Measurements from ENCODE around the gene UBE2D1. TPM values are rescaled to one million over a fixed set of nuclear protein-coding genes. Genes with fewer than 3 reads are reported as not detected.

UBE2D1 gene
- total RNA-seq, 8 experiments from 2014 or later = 11.5 to 27.3 (median 20.8) TPM

GRCh38 chr10:58350023-58350422 is 15.2 kb downstream of the UBE2D1 start:
- in situ Hi-C loops (cut with MboI; ENCODE audit: low pct_unique_long_range_greater_than_20kb in 2 of 9, low sequenced_read_pairs in 9 of 9, unreplicated experiment in 9 of 9) = no loop called here
- ATAC-seq (replicated peaks in 6 of 8) = peak in 2 of 8 experiments; percentile 19 to 30
- peaks cover 0 to 2% of the 10 kb centered on the region in 2 donors for H3K4me1 ChIP-seq (replicated peaks in 1 of 2)
- no peak overlapping the region for H3K4me3 ChIP-seq
- no peak overlapping the region for H3K27ac ChIP-seq
- 0 to 100% (median 91%) methylated on average over 1 to 2 of the region's 2 CpGs; no CpG with 5 or more reads in 1 of the 10 experiments for WGBS, 10 experiments

DNA sequence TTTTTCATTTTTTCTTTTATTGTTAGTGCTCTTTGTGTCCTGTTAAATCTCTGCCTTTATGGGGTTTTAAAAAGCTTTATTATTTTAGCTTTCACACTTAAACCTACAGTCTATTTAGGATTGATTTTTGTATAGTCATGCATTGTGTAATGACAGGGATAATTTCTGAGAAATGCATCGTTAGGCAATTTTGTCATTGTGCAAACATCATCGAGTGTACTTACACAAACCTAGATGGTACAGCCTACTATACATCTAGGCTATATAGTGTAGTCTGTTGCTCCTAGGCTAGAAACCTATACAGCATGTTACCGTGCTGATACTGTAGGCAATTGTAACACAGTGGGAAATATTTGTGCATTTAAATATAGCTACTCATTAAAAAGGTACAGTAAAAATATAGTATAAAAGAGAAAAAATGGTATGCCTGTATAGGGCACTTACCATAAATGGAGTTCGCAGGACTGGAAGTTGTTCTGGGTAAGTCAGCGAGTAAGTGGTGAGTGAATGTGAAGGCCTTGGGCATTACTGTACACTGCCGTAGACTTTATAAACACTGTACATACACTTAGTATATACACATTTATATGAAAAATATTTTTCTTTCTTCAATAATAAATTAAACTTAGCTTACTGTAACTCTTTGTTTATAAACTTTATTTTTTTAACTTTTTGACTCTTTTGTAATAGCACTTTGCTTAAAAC is 16.0 kb downstream of the UBE2D1 start:
- H3K4me3 ChIP-seq = no peak overlapping the region
- peak in 1 of 8 experiments; percentile 17 for ATAC-seq (replicated peaks in 6 of 8)
- in situ Hi-C loops (cut with MboI; ENCODE audit: low pct_unique_long_range_greater_than_20kb in 2 of 9, low sequenced_read_pairs in 9 of 9, unreplicated experiment in 9 of 9) = no loop called here
- WGBS, 10 experiments = 47 to 98% (median 85%) methylated on average over 3 to 6 of the region's 6 CpGs
- H3K27ac ChIP-seq = no peak overlapping the region
- peaks cover 0 to 2% of the 10 kb centered on the region in 2 donors for H3K4me1 ChIP-seq (replicated peaks in 1 of 2)

GRCh38 chr10:58351616-58352578 is 17.1 kb downstream of the UBE2D1 start:
- no peak for ATAC-seq (replicated peaks in 6 of 8)
- Histone ChIP-seq H3K4me3 (no peak overlapping the region), H3K4me1 (replicated peaks in 1 of 2) (peaks cover 0 to 2% of the 10 kb centered on the region in 2 donors), H3K27ac (no peak overlapping the region)
- 76 to 100% (median 96%) methylated on average over 1 to 7 of the region's 7 CpGs for WGBS, 10 experiments
- in situ Hi-C loops (cut with MboI; ENCODE audit: low pct_unique_long_range_greater_than_20kb in 2 of 9, low sequenced_read_pairs in 9 of 9, unreplicated experiment in 9 of 9) = no loop called here

DNA sequence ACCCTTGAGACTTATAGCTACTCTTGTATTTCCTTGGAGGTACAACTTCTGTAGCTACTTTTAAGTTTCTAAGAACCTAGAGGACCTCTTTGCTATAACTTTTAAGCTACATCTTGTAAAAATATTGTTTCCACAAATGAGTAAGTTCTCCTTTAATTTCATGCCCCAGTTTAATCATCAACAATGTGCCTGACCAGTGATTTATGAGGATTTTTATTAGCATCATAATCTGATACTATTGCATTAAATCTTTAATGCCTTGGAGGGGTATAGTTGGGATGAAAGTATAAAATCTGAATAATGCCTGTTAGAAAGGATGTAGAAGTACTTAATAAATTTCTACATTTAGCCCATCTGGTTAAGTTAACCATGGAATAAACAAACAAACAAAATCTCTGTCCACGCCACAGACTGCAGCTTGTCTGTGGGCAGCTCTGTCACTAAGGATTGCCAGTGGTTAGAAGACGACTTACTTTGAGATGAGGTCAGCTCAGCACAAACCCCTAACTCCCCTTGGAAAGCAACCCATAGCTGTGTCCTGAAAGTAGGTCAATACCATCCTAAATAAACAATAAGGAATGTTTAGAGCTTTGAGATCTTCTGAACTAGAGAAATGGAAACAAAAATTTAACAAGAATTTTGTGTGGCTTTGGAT is 18.3 kb downstream of the UBE2D1 start:
- no peak overlapping the region for H3K27ac ChIP-seq
- in situ Hi-C loops (cut with MboI; ENCODE audit: low pct_unique_long_range_greater_than_20kb in 2 of 9, low sequenced_read_pairs in 9 of 9, unreplicated experiment in 9 of 9) = no loop called here
- WGBS, 10 experiments = 0 to 100% (median 74%) methylated on average over 1 to 2 of the region's 2 CpGs; no CpG with 5 or more reads in 2 of the 10 experiments

GRCh38 chr10:58356756-58357155 is 21.9 kb downstream of the UBE2D1 start:
- WGBS, 10 experiments = 88 to 100% (median 100%) methylated on average over 1 to 2 of the region's 2 CpGs; no CpG with 5 or more reads in 2 of the 10 experiments
- no peak overlapping the region for H3K4me3 ChIP-seq
- H3K4me1 ChIP-seq (replicated peaks in 1 of 2) = peaks cover 0 to 4% of the 10 kb centered on the region in 2 donors
- ATAC-seq (replicated peaks in 6 of 8) = no peak
- in situ Hi-C loops (cut with MboI; ENCODE audit: low pct_unique_long_range_greater_than_20kb in 2 of 9, low sequenced_read_pairs in 9 of 9, unreplicated experiment in 9 of 9) = no loop called here
- H3K27ac ChIP-seq = no peak overlapping the region

More for the DNA sequence above, 18.3 kb downstream of the UBE2D1 start:
- H3K4me1 ChIP-seq (replicated peaks in 1 of 2) = peaks cover 0 to under 1% of the 10 kb centered on the region in 2 donors
- H3K4me3 ChIP-seq = no peak overlapping the region
- no peak for ATAC-seq (replicated peaks in 6 of 8)

DNA sequence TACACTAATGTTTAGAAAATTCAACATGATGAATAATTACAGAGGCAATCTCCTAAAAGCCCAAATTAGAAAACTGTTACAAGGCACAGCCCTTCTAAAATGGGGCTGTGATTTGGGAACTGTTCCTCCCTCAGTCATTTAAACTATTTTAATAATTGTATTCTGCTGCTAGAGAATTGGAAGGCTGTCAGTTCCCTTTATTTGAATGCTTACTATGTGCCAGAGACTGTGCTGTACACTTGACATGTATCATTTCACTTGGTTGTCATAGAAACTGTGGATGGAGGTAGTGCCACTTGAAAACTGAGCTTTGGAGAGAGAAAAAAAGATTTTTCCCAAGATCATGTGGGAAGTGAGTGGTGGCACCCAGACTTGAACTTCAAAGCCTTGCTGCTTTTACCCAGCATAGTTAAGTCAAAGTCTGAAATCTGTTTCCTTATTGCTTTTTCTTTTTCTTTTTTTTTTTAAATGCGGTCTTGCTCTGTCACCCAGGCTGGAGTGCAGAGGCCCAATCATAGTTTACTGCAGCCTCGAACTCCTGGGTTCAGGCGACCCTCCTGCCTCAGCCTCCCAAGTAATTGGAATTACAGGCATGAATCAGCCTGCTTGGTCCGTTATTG is 23.6 kb downstream of the UBE2D1 start:
- H3K4me3 ChIP-seq = no peak overlapping the region
- H3K27ac ChIP-seq = no peak overlapping the region
- H3K4me1 ChIP-seq (replicated peaks in 1 of 2) = peaks cover 0 to 6% of the 10 kb centered on the region in 2 donors
- in situ Hi-C loops (cut with MboI; ENCODE audit: low pct_unique_long_range_greater_than_20kb in 2 of 9, low sequenced_read_pairs in 9 of 9, unreplicated experiment in 9 of 9) = no loop called here
- 57 to 100% (median 85%) methylated on average over 1 to 4 of the region's 4 CpGs; no CpG with 5 or more reads in 2 of the 10 experiments for WGBS, 10 experiments
- ATAC-seq (replicated peaks in 6 of 8) = peak in 3 of 8 experiments; percentile 31 to 44 (median 35)

- 83 to 100% (median 100%) methylated on average over 1 of the region's 1 CpG; no CpG with 5 or more reads in 4 of the 10 experiments for WGBS, 10 experiments
- Histone ChIP-seq H3K4me3 (no peak overlapping the region), H3K27ac (no peak overlapping the region), H3K4me1 (replicated peaks in 1 of 2) (peaks cover 0 to 6% of the 10 kb centered on the region in 2 donors)
- no peak for ATAC-seq (replicated peaks in 6 of 8)
- in situ Hi-C loops (cut with MboI; ENCODE audit: low pct_unique_long_range_greater_than_20kb in 2 of 9, low sequenced_read_pairs in 9 of 9, unreplicated experiment in 9 of 9) = no loop called here
These were observed 24.1 kb downstream of the UBE2D1 start for GRCh38 chr10:58358947-58359346.

DNA sequence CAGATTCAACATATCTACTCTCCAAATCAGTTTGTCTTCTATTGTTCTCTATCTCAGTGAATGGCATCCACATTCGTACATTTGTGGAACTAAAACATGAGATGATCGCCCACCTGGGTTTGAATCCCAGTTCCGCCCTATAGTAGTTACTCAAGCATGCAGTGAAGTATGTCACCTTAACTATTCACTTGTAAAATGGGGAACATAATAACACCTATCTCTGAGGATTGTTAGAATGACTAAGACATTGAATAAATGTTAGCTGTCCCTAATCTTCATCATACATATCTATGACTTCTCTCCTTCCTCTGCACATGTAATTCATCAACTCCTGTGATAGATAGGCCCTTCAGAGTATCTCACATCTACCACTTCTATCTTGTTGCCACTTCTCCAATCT is 24.7 kb downstream of the UBE2D1 start:
- in situ Hi-C loops (cut with MboI; ENCODE audit: low pct_unique_long_range_greater_than_20kb in 2 of 9, low sequenced_read_pairs in 9 of 9, unreplicated experiment in 9 of 9) = no loop called here
- ATAC-seq (replicated peaks in 6 of 8) = no peak
- 77 to 100% (median 97%) methylated on average over 2 to 3 of the region's 3 CpGs; no CpG with 5 or more reads in 2 of the 10 experiments for WGBS, 10 experiments
- Histone ChIP-seq H3K27ac (no peak overlapping the region), H3K4me1 (replicated peaks in 1 of 2) (peaks cover 0 to 6% of the 10 kb centered on the region in 2 donors), H3K4me3 (no peak overlapping the region)

GRCh38 chr10:58360412-58361004 is 25.7 kb downstream of the UBE2D1 start:
- Histone ChIP-seq H3K4me3 (no peak overlapping the region), H3K27ac (no peak overlapping the region), H3K4me1 (replicated peaks in 1 of 2) (peaks cover 0 to 6% of the 10 kb centered on the region in 2 donors)
- WGBS, 10 experiments = 13 to 100% (median 97%) methylated on average over 1 to 5 of the region's 9 CpGs; no CpG with 5 or more reads in 1 of the 10 experiments
- in situ Hi-C loops (cut with MboI; ENCODE audit: low pct_unique_long_range_greater_than_20kb in 2 of 9, low sequenced_read_pairs in 9 of 9, unreplicated experiment in 9 of 9) = no loop called here
- ATAC-seq (replicated peaks in 6 of 8) = peak in 3 of 8 experiments; percentile 34 to 80 (median 66)

DNA sequence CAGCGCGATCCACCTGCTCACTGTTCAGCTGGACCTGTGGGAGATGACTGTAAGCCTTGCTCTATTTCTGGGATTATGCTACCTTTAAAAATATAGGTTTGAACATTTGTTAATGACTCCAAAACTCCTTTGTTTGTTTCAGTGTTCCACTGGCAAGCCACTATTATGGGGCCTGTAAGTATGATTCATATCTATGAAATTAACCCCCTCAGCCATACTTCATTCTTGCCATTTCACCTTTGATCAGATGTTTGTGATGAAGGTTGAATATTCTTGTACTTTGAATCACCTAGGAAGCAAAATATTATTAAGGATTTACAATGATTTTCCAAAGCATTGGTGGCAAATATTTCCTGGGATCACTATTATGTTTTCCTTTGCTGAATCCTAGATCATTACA is 26.5 kb downstream of the UBE2D1 start:
- peaks cover 0 to 6% of the 10 kb centered on the region in 2 donors for H3K4me1 ChIP-seq (replicated peaks in 1 of 2)
- in situ Hi-C loops (cut with MboI; ENCODE audit: low pct_unique_long_range_greater_than_20kb in 2 of 9, low sequenced_read_pairs in 9 of 9, unreplicated experiment in 9 of 9) = no loop called here
- no peak overlapping the region for H3K4me3 ChIP-seq
- WGBS, 10 experiments = 92 to 100% (median 100%) methylated on average over 2 of the region's 2 CpGs; no CpG with 5 or more reads in 1 of the 10 experiments
- H3K27ac ChIP-seq = no peak overlapping the region
- no peak for ATAC-seq (replicated peaks in 6 of 8)

DNA sequence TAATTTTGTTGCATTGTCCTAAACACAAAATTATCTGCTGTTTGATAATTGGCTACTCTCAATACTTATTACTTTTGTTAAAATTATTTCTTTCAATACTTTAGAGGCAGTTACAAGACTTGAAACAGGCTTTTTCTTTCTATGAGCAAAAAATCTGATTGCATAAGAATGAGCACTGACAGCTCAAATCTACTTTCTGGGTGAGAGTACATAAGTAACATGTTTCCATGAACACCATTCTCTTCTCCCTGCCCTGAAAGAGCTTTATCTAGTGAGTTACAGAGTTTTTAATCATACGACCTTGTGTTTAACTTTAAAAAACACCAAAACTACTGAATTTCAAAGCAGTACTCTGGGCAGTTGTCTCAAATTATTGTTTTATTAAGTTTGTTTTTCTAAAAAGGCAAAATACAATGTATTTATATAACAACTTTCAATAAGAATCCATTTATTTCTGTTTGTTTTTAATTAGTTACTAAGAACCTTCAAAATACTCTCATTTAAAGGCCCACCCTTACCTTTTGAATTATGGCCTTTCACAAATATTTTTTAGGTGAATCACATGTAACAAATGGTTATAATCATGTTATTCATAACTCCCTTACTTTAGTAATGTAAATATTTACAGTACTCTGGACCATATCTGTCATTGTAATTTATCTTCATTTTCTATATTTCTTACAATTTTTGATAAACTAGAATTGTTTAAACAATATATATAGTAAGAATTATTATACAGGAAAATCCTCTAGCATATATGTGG is 27.4 kb downstream of the UBE2D1 start:
- WGBS, 10 experiments = 27 to 100% (median 82%) methylated on average over 1 of the region's 1 CpG; no CpG with 5 or more reads in 1 of the 10 experiments
- H3K4me1 ChIP-seq (replicated peaks in 1 of 2) = peaks cover 0 to 6% of the 10 kb centered on the region in 2 donors
- no peak overlapping the region for H3K27ac ChIP-seq
- peak in 1 of 8 experiments; percentile 67 for ATAC-seq (replicated peaks in 6 of 8)
- in situ Hi-C loops (cut with MboI; ENCODE audit: low pct_unique_long_range_greater_than_20kb in 2 of 9, low sequenced_read_pairs in 9 of 9, unreplicated experiment in 9 of 9) = no loop called here
- H3K4me3 ChIP-seq = no peak overlapping the region

All from motor neuron (in vitro differentiated cells).